ENCODE results near the gene SCNM1. TPM values are rescaled to one million over a fixed set of nuclear protein-coding genes. Genes with fewer than 3 reads are reported as not detected.

The SCNM1 gene
- total and polyA plus RNA-seq, 9 of the 15 experiments (the other 6 are each of a cell fraction or from before 2014, with no cell fraction given), result 17.2 to 204 (median 63.0) TPM

GRCh38 chr1:151165281-151165737, 635 bp upstream of the SCNM1 start (continued):
- TF ChIP-seq THAP12 (CRISPR knock-in tag; IDR thresholded peaks at IDR 0.05), result no peak
- TF ChIP-seq, protein P1, sequence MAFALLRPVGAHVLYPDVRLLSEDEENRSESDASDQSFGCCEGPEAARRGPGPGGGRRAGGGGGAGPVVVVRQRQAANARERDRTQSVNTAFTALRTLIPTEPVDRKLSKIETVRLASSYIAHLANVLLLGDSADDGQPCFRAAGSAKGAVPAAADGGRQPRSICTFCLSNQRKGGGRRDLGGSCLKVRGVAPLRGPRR (CRISPR knock-in tag; IDR thresholded peaks at IDR 0.05), result no peak
- TF ChIP-seq DPF2 (IDR thresholded peaks at IDR 0.05), result peak; percentile 48
- 0 out of 2 replicates have a peak, but pooled peaks have one; percentile 42 for TF ChIP-seq HMGXB4 (CRISPR knock-in tag; IDR thresholded peaks at IDR 0.05)
- TF ChIP-seq STAT5B (CRISPR knock-in tag; IDR thresholded peaks at IDR 0.05), result no peak
- TF ChIP-seq, protein P2, sequence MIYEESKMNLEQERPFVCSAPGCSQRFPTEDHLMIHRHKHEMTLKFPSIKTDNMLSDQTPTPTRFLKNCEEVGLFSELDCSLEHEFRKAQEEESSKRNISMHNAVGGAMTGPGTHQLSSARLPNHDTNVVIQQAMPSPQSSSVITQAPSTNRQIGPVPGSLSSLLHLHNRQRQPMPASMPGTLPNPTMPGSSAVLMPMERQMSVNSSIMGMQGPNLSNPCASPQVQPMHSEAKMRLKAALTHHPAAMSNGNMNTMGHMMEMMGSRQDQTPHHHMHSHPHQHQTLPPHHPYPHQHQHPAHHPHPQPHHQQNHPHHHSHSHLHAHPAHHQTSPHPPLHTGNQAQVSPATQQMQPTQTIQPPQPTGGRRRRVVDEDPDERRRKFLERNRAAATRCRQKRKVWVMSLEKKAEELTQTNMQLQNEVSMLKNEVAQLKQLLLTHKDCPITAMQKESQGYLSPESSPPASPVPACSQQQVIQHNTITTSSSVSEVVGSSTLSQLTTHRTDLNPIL (CRISPR knock-in tag; IDR thresholded peaks at IDR 0.05), result no peak
- TF ChIP-seq ZBTB2 (IDR thresholded peaks at IDR 0.05), result 0 out of 2 replicates have a peak, but pooled peaks have one; percentile 46
- TF ChIP-seq HNRNPK (IDR thresholded peaks at IDR 0.05; ENCODE audit: low read depth, low read length, poor library complexity, severe bottlenecking), result no peak
- no peak for TF ChIP-seq HNRNPUL1 (IDR thresholded peaks at IDR 0.05; ENCODE audit: low read length)
- TF ChIP-seq, protein P3, sequence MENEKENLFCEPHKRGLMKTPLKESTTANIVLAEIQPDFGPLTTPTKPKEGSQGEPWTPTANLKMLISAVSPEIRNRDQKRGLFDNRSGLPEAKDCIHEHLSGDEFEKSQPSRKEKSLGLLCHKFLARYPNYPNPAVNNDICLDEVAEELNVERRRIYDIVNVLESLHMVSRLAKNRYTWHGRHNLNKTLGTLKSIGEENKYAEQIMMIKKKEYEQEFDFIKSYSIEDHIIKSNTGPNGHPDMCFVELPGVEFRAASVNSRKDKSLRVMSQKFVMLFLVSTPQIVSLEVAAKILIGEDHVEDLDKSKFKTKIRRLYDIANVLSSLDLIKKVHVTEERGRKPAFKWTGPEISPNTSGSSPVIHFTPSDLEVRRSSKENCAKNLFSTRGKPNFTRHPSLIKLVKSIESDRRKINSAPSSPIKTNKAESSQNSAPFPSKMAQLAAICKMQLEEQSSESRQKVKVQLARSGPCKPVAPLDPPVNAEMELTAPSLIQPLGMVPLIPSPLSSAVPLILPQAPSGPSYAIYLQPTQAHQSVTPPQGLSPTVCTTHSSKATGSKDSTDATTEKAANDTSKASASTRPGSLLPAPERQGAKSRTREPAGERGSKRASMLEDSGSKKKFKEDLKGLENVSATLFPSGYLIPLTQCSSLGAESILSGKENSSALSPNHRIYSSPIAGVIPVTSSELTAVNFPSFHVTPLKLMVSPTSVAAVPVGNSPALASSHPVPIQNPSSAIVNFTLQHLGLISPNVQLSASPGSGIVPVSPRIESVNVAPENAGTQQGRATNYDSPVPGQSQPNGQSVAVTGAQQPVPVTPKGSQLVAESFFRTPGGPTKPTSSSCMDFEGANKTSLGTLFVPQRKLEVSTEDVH (IDR thresholded peaks at IDR 0.05; ENCODE audit: low read depth, partially characterized antibody), result no peak
- no peak for TF ChIP-seq EHMT2 (IDR thresholded peaks at IDR 0.05)
- TF ChIP-seq RB1 (IDR thresholded peaks at IDR 0.05; ENCODE audit: low read depth), result no peak
- peak; percentile 25; the same call in 1 of the 2 replicates for TF ChIP-seq NFE2L1 (tag; IDR thresholded peaks at IDR 0.05; ENCODE audit: borderline replicate concordance, low read depth)
- TF ChIP-seq, protein P4, sequence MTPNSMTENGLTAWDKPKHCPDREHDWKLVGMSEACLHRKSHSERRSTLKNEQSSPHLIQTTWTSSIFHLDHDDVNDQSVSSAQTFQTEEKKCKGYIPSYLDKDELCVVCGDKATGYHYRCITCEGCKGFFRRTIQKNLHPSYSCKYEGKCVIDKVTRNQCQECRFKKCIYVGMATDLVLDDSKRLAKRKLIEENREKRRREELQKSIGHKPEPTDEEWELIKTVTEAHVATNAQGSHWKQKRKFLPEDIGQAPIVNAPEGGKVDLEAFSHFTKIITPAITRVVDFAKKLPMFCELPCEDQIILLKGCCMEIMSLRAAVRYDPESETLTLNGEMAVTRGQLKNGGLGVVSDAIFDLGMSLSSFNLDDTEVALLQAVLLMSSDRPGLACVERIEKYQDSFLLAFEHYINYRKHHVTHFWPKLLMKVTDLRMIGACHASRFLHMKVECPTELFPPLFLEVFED (CRISPR knock-in tag; conservative IDR thresholded peaks at IDR 0.05), result no peak
- TF ChIP-seq ZFP36 (IDR thresholded peaks at IDR 0.05; ENCODE audit: low read depth, low read length, partially characterized antibody), result no peak
- TF ChIP-seq ZNF707 (CRISPR knock-in tag; conservative IDR thresholded peaks at IDR 0.05), result no peak
